Epithelial cell of esophagus (primary cell): Measurements from ENCODE around the gene MAN1B1.

Source experiments
- DNase-seq: peaks from one replicate; pipeline ENCODE4 v3.0.0; 2010; ENCODE audit warnings: low read depth
- H3K4me3 ChIP-seq: 2 replicates; pipeline ENCODE4 v1.5.1; 2011; ENCODE audit warnings: mild to moderate bottlenecking, low read length, control low read depth
- TF ChIP-seq, protein P1 (sequence below): IDR thresholded peaks from 2 replicates; pipeline ENCODE4 v1.5.1; 2011; ENCODE audit warnings: low read depth, mild to moderate bottlenecking, low read length, control low read depth, inconsistent platforms; ENCODE audit not compliant: insufficient read depth; ENCODE audit errors: missing control alignments

The MAN1B1 gene

DNA sequence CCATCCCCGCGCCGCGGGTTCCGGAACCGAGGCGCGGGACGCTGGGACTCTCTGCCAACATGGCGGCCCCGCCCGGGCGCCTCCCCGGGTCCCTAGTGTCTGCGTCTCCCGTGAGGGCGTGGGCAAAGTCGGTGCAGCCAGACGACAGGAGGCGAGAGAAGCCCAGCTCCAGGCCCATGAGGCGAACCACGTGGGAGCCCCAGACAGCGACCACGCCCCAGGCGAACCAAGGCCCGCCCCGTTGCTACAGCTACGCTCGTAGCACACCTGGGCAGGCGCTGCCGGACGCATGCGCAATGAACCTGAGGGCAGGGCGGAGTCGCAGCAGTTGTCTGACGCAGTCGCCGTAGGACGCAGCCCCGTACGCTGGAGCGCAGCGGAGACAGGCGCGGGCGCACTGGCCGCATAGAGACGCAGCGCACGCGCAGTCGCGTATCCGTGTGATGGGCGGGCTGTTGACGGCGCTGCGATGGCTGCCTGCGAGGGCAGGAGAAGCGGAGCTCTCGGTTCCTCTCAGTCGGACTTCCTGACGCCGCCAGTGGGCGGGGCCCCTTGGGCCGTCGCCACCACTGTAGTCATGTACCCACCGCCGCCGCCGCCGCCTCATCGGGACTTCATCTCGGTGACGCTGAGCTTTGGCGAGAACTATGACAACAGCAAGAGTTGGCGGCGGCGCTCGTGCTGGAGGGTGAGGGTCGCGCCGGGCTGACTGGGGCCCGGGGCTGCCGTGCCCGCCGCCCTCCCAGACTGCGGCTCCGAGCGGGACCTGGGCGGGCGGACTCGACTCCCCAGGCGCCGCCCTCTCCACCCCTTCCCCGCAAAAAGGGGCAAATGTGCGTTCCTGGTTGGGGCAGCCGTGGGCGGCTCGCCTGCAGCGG is at the start of gene MAN1B1:
MAN1B1 (plus strand) TSS at position 455 of the 878 bp plus-strand sequence; CDS start at position 470, 15 bp downstream.
- TF ChIP-seq, protein P1, sequence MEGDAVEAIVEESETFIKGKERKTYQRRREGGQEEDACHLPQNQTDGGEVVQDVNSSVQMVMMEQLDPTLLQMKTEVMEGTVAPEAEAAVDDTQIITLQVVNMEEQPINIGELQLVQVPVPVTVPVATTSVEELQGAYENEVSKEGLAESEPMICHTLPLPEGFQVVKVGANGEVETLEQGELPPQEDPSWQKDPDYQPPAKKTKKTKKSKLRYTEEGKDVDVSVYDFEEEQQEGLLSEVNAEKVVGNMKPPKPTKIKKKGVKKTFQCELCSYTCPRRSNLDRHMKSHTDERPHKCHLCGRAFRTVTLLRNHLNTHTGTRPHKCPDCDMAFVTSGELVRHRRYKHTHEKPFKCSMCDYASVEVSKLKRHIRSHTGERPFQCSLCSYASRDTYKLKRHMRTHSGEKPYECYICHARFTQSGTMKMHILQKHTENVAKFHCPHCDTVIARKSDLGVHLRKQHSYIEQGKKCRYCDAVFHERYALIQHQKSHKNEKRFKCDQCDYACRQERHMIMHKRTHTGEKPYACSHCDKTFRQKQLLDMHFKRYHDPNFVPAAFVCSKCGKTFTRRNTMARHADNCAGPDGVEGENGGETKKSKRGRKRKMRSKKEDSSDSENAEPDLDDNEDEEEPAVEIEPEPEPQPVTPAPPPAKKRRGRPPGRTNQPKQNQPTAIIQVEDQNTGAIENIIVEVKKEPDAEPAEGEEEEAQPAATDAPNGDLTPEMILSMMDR: no peak
- peak within 1 kb of the TSS; percentile 72 for H3K4me3 ChIP-seq
- peak; percentile 100 for DNase-seq

DNA sequence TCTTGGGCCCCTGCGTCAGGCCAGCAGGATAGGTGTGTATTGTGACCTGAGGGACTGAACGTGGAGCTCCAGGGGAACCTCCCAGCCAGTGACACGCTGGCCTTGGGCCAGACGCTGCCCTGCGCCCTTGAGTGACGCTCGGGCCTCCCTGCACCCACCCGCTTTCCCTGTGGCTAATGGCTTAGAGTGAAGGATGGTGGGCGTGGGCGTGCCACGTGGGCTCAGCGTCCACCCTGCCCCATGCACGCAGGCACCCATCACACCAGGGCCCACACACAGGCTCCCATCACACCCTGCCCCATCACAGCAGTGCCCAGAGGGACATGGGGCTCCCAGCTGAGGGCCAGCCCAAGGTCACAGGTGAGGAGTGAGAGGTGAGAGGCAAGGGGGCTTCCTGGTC is 49.8 kb upstream of the MAN1B1 start:
- no peak overlapping the region for H3K4me3 ChIP-seq
- no peak for DNase-seq
- TF ChIP-seq, protein P1: no peak

DNA sequence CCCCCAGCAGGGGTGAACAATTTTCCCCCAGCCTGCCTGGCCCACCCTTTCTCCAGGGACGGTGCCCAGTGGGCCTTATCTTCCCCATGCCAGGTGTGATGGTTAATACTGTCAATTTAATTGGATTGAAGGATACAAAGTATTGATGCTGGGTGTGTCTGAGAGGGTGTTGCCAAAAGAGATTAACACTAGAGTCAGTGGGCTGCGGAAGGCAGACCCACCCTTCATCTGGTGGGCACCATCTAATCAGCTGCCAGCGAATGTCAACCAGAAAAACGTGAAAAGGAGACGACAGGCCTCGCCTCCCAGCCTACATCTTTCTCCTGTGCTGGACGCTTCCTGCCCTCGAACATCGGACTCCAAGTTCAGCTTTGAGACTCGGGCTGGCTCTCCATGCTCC is 49.3 kb upstream of the MAN1B1 start:
- TF ChIP-seq, protein P1: no peak
- H3K4me3 ChIP-seq: no peak overlapping the region
- no peak for DNase-seq

DNA sequence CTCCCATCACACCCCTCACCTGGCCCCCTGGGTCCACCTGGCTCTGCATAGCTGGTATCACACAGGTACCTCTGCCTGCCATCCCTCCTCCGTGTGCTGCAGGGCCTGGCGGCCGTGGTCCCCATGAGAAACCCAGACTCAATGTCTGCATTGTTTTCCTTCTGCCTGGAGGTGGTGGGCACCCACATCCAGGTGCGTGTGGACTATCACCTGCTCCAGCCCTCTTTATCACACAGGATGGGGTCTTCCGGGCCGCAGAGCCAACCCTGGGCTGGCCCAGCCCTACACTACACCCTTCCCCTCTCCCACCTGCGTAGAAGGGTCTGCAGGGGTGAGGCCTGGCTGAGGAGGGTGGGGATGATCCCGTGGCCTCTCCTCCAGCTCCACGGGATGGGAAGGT is 47.9 kb upstream of the MAN1B1 start:
- no peak for DNase-seq
- no peak overlapping the region for H3K4me3 ChIP-seq
- TF ChIP-seq, protein P1: no peak

DNA sequence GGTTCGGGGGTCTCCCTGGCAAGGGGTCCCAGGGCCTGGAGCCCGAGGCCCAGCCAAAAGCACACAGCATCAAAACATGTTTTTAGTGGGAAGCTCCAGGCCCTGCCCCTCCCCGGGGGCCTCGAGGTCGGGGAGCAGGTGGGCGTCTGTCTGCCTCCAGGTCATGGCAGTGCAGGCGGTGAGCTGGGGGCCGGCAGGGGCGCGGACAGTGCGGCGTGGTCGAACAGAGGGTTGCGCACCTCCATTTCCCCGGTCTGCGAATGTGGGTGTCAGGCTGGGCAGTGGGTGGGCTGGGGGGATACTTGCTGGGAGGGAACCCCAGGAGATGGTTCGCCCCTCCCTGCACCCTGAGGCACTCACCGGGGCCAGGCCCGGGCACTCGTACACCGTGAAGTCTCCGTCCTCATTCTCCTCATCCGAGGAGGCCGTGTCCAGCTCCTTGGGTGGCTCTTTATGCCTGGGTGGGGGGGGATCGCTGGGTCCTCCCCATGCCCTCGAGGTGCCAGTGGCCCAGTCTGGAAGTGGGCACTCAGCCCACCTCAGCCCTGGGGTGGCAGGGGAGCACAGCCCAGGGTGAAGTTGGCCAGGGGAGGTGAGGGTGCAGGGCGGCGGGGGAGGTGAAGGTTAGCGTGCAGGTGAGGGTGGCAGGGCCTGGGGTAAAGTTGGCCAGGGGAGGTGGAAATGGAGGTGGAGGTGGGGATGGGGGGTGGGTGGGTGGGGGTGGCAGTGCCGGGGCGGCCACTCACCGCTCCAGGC is 47.0 kb upstream of the MAN1B1 start:
- no peak overlapping the region for H3K4me3 ChIP-seq
- DNase-seq: no peak
- TF ChIP-seq, protein P1: no peak

DNA sequence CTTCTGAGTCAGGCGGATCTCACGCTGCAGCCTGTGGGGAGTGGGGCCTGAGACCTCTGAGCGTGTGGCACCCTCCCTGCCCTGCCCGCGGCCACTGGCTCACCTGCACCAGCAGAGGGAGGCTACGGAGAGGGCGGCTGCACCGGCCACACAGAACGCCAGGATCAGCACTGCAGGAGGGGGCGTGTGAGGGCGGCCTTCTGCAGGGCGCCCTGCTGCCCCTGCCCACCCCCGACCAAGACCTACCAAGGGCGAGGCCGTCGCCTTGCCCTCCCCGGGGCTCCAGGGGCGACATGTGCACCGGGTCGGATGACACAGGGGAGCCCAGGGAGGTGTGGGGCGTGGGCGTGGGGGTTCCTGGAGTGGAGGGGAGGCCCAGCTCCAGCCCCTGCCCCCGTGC is 46.2 kb upstream of the MAN1B1 start:
- TF ChIP-seq, protein P1: no peak
- no peak for DNase-seq
- no peak overlapping the region for H3K4me3 ChIP-seq
